Measurements from ENCODE around the gene OBSL1. TPM values are rescaled to one million over a fixed set of nuclear protein-coding genes. Genes with fewer than 3 reads are reported as not detected.
A peak's percentile ranks its signal among the peaks of the same experiment; 100 is the strongest.

The OBSL1 gene
- polyA plus RNA-seq, 4 donors = 4.5 to 97.4 (median 15.4) TPM

DNA sequence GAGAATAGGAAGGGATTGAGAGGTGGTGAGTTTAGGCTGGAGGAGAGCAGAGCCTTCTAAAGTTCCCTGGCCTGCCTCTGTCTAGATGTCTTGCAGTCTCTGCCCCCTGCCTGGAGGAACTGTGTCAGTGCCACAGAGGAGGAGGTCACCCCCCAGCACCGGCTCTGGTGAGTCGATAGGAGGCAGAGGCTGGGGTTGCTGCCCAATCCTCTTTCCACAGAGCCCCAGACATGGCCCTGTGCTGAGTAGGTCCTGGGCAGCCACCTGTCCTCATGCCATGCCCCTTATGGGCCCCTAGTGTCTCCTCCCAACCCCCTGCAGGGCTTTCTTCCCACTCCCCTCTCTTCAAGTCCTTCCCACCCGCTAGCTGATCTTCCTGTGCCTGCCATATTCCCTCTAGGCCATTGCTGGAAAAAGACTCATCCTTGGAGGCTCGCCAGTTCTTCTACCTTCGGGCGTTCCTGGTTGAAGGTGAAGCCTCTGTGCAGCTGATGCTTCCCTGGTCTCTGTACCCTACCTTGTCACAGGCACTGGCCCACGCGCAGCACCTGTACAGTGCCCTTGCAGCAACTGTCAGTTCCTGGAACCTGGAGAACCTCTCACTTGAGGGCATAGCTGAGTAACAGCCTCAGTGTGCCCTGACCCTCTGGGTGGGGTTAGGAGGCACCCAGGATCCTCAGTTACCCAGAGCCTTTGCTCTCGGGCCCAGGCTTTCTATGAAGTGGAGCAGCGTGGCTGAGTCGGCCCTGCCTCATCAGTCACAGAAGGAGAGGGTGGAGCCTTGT, 42.9 kb upstream of the OBSL1 start:
- Histone ChIP-seq H3K36me3 (ENCODE audit: control insufficient read depth in 3 of 3, insufficient read depth in 2 of 3, low read depth in 1 of 3, low read length in 3 of 3) (peaks cover 5 to 62% (median 9%) of the 10 kb centered on the region in 3 donors), H3K9me3 (ENCODE audit: control insufficient read depth in 2 of 2, insufficient read depth in 1 of 2, low read depth in 1 of 2, low read length in 1 of 2) (no peaks in the 10 kb centered on the region), H3K4me1 (ENCODE audit: control insufficient read depth in 3 of 3, insufficient read depth in 2 of 3, low read depth in 1 of 3, low read length in 2 of 3) (no peaks in the 10 kb centered on the region), H3K4me3 (ENCODE audit: low read depth in 1 of 3, low read length in 3 of 3) (no peak overlapping the region), H3K27ac (ENCODE audit: low read depth in 1 of 3, low read length in 2 of 3) (no peak overlapping the region), H3K27me3 (ENCODE audit: control insufficient read depth in 3 of 3, insufficient read depth in 3 of 3, low read length in 3 of 3) (no peaks in the 10 kb centered on the region)
- DNase-seq (no peak), FAIRE-seq (no peak)
- 91 to 96% (median 93%) methylated on average over 10 to 11 of the region's 11 CpGs for WGBS, 3 donors

DNA sequence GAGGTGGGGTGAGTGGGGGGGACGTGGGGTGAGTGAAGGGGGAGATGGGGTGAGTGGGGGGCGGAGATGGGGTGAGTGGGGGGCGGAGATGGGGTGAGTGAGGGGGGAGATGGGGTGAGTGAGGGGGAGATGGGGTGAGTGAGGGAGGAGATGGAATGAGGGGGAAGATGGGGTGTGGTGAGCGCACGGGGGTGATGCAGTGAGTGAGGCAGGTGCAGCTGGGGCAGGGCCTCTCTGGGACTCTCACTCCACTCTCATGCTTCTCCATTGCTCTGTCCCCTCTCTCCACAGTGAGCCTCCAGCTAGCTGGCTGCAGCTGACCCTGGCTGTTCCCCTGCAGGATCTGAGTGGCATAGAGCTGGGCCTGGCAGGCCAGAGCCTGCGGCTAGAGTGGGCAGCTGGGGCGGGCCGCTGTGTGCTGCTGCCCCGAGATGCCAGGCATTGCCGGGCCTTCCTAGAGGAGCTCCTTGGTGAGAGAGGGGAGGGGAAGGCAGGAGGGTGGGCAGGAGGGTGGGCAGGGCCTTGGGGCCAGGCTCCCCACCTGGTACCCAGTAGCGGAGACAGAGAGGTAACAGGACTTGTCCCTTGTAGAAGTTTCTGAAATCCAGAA, 42.2 kb upstream of the OBSL1 start:
- Histone ChIP-seq H3K27me3 (ENCODE audit: control insufficient read depth in 3 of 3, insufficient read depth in 3 of 3, low read length in 3 of 3) (no peaks in the 10 kb centered on the region), H3K9me3 (ENCODE audit: control insufficient read depth in 2 of 2, insufficient read depth in 1 of 2, low read depth in 1 of 2, low read length in 1 of 2) (no peaks in the 10 kb centered on the region), H3K27ac (ENCODE audit: low read depth in 1 of 3, low read length in 2 of 3) (no peak overlapping the region), H3K4me1 (ENCODE audit: control insufficient read depth in 3 of 3, insufficient read depth in 2 of 3, low read depth in 1 of 3, low read length in 2 of 3) (no peaks in the 10 kb centered on the region), H3K4me3 (ENCODE audit: low read depth in 1 of 3, low read length in 3 of 3) (no peak overlapping the region), H3K36me3 (ENCODE audit: control insufficient read depth in 3 of 3, insufficient read depth in 2 of 3, low read depth in 1 of 3, low read length in 3 of 3) (peaks cover 10 to 69% (median 14%) of the 10 kb centered on the region in 3 donors)
- WGBS, 3 donors = 92 to 98% (median 97%) methylated on average over 8 to 11 of the region's 11 CpGs
- FAIRE-seq (no peak), DNase-seq (no peak)

DNA sequence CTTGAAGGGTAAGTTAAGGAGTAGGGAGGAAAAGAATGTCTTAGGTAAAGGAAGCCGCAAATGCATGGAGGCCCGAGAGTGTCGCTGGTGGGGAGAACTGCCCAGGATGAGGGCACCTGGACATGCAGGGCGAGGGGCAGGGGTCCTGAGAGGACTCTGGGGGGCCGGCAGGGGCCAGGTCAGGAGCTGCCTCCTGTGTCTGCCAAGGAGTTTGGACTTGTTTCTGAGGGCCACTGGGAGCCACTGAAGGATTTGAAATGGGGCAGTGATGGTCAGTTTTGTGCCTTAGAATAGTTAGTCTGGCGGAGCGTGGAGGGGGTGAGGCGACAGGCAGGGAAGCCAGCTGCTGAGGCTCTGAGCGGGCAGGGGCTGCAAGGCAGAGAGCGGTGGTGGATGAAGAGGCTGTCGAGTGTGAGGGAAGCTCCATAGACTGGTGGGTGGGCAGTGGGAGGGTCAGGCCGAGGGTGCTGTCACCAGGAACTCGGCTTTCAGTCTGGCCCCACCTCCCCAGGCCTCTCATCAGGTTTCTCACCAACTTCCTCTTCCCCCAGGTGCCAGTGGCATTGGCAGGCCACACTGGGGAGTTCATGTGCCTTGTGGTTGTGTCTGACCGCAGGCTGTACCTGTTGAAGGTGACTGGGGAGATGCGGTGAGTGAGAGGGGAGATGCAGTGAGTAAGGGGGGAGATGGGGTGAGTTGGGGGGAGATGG, 41.4 kb upstream of the OBSL1 start:
- Histone ChIP-seq H3K9me3 (ENCODE audit: control insufficient read depth in 2 of 2, insufficient read depth in 1 of 2, low read depth in 1 of 2, low read length in 1 of 2) (no peaks in the 10 kb centered on the region), H3K4me1 (ENCODE audit: control insufficient read depth in 3 of 3, insufficient read depth in 2 of 3, low read depth in 1 of 3, low read length in 2 of 3) (no peaks in the 10 kb centered on the region), H3K4me3 (ENCODE audit: low read depth in 1 of 3, low read length in 3 of 3) (no peak overlapping the region), H3K27me3 (ENCODE audit: control insufficient read depth in 3 of 3, insufficient read depth in 3 of 3, low read length in 3 of 3) (no peaks in the 10 kb centered on the region), H3K27ac (ENCODE audit: low read depth in 1 of 3, low read length in 2 of 3) (no peak overlapping the region), H3K36me3 (ENCODE audit: control insufficient read depth in 3 of 3, insufficient read depth in 2 of 3, low read depth in 1 of 3, low read length in 3 of 3) (peaks cover 12 to 77% (median 14%) of the 10 kb centered on the region in 3 donors)
- FAIRE-seq (no peak), DNase-seq (peak in 1 of 2 donors; percentile 33)
- WGBS, 3 donors = 80 to 91% (median 87%) methylated on average over 13 to 15 of the region's 15 CpGs

DNA sequence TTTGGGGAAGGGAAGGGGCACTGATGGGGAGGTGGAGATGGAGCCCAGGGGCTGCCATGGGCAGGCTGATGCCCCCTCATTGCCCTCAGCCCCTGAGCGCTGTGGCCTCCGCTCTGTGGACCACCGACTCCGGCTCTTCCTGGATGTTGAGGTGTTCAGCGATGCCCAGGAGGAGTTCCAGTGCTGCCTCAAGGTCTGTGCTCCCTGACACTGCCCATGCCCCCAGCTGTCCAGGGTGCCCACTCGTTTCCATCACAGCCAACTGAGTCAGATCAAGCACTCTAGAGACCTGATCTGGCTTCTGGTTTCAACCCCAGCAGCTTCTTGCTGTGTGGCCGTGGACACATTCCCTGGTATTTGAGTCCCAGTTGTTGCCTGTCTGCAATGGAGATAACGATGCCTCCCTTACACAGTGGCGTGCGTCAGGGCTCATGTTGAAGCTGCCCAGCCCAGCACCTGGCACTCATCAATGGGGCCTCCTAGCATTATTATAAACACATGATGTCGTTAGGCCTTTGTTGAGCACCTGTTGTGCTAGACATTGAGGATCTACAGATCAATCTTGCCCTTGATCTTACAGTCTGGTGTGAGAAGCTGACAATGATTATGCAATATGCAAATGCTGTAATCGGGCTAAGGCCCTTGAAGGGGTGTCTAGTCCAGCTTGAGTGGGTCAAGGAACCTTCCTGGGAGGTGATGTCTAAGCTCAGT, 40.7 kb upstream of the OBSL1 start:
- no peaks in the 10 kb centered on the region for H3K27me3 ChIP-seq (ENCODE audit: control insufficient read depth in 3 of 3, insufficient read depth in 3 of 3, low read length in 3 of 3)
- DNase-seq (no peak), FAIRE-seq (no peak)
- no peaks in the 10 kb centered on the region for H3K4me1 ChIP-seq (ENCODE audit: control insufficient read depth in 3 of 3, insufficient read depth in 2 of 3, low read depth in 1 of 3, low read length in 2 of 3)
- H3K9me3 ChIP-seq (ENCODE audit: control insufficient read depth in 2 of 2, insufficient read depth in 1 of 2, low read depth in 1 of 2, low read length in 1 of 2) = no peaks in the 10 kb centered on the region
- H3K4me3 ChIP-seq (ENCODE audit: low read depth in 1 of 3, low read length in 3 of 3) = no peak overlapping the region
- H3K27ac ChIP-seq (ENCODE audit: low read depth in 1 of 3, low read length in 2 of 3) = no peak overlapping the region
- 79 to 80% (median 79%) methylated on average over 12 of the region's 12 CpGs for WGBS, 3 donors
- H3K36me3 ChIP-seq (ENCODE audit: control insufficient read depth in 3 of 3, insufficient read depth in 2 of 3, low read depth in 1 of 3, low read length in 3 of 3) = peaks cover 13 to 83% (median 15%) of the 10 kb centered on the region in 3 donors

DNA sequence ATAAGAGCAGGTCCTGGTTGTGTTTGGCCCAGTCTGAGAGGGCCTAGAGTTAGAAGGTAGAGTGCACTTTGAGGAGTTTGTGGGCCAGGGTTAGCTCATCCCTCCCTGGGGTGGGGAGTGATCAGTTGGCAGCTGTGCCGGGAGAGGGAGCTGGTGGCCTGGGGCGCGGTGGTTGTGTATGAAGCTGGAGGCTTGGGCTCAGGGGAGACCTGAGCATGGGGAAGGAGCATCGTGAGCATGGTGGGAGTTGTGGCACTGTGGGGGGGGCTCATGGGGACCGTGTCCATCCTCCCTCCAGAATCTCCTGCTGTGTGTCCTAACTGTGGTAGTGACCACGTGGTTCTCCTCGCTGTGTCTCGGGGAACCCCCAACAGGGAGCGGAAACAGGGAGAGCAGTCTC, 40.0 kb upstream of the OBSL1 start:
- no peaks in the 10 kb centered on the region for H3K27me3 ChIP-seq (ENCODE audit: control insufficient read depth in 3 of 3, insufficient read depth in 3 of 3, low read length in 3 of 3)
- 85 to 95% (median 95%) methylated on average over 9 of the region's 9 CpGs for WGBS, 3 donors
- no peak overlapping the region for H3K4me3 ChIP-seq (ENCODE audit: low read depth in 1 of 3, low read length in 3 of 3)
- no peaks in the 10 kb centered on the region for H3K9me3 ChIP-seq (ENCODE audit: control insufficient read depth in 2 of 2, insufficient read depth in 1 of 2, low read depth in 1 of 2, low read length in 1 of 2)
- peaks cover 13 to 84% (median 18%) of the 10 kb centered on the region in 3 donors for H3K36me3 ChIP-seq (ENCODE audit: control insufficient read depth in 3 of 3, insufficient read depth in 2 of 3, low read depth in 1 of 3, low read length in 3 of 3)
- H3K27ac ChIP-seq (ENCODE audit: low read depth in 1 of 3, low read length in 2 of 3) = no peak overlapping the region
- H3K4me1 ChIP-seq (ENCODE audit: control insufficient read depth in 3 of 3, insufficient read depth in 2 of 3, low read depth in 1 of 3, low read length in 2 of 3) = no peaks in the 10 kb centered on the region
- FAIRE-seq (no peak), DNase-seq (no peak)

DNA sequence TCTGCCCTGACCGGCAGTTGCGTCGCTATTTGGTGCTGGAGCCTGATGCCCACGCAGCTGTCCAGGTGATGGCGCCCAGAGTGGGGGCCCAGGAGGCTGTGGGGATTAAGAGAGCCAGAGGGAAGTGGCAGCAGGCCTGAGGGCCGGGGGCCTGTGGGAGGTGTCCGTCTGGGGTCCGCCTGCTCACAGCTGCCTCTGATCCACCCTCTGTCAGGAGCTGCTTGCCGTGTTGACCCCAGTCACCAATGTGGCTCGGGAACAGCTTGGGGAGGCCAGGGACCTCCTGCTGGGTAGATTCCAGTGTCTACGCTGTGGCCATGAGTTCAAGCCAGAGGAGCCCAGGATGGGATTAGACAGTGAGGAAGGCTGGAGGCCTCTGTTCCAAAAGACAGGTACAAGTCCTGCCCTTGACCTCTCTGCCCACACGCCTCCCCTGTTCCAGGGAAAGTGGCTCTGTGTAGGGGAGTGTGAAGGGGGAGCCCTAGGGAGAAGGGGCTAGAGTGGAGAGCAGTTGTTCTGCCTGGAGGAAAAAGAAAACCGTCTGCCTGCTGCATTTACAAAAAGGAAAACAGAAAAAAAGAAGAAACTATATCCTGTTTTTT, 37.9 kb upstream of the OBSL1 start:
- H3K9me3 ChIP-seq (ENCODE audit: control insufficient read depth in 2 of 2, insufficient read depth in 1 of 2, low read depth in 1 of 2, low read length in 1 of 2) = no peaks in the 10 kb centered on the region
- WGBS, 3 donors = 87 to 95% (median 94%) methylated on average over 12 to 13 of the region's 13 CpGs
- peaks cover 15 to 80% (median 16%) of the 10 kb centered on the region in 3 donors for H3K36me3 ChIP-seq (ENCODE audit: control insufficient read depth in 3 of 3, insufficient read depth in 2 of 3, low read depth in 1 of 3, low read length in 3 of 3)
- no peaks in the 10 kb centered on the region for H3K27me3 ChIP-seq (ENCODE audit: control insufficient read depth in 3 of 3, insufficient read depth in 3 of 3, low read length in 3 of 3)
- no peak overlapping the region for H3K27ac ChIP-seq (ENCODE audit: low read depth in 1 of 3, low read length in 2 of 3)
- no peak for DNase-seq
- no peak overlapping the region for H3K4me3 ChIP-seq (ENCODE audit: low read depth in 1 of 3, low read length in 3 of 3)
- H3K4me1 ChIP-seq (ENCODE audit: control insufficient read depth in 3 of 3, insufficient read depth in 2 of 3, low read depth in 1 of 3, low read length in 2 of 3) = no peaks in the 10 kb centered on the region
- no peak for FAIRE-seq

DNA sequence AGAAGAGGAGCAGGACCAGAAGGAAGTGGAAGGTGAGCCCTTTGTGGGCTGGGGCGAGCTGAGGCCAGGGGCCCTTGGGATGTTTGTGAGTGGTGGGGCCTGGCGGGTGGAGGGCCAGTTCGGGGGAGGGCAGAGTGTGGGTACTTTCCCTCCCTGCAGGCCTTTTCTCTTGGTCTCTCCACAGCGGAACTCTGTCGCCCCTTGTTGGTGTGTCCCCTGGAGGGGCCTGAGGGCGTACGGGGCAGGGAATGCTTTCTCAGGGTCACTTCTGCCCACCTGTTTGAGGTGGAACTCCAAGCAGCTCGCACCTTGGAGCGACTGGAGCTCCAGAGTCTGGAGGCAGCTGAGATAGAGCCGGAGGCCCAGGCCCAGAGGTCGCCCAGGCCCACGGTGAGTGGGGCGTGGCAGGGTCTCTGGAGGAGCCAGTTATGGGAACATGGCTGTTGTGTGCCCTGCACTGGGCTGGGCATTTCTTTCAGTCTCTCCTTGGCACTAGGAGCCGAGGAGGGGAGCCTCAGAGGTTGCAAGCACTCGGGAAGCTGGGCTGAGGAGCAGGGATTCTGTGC, 37.1 kb upstream of the OBSL1 start:
- no peak for DNase-seq
- H3K4me3 ChIP-seq (ENCODE audit: low read depth in 1 of 3, low read length in 3 of 3) = no peak overlapping the region
- H3K27me3 ChIP-seq (ENCODE audit: control insufficient read depth in 3 of 3, insufficient read depth in 3 of 3, low read length in 3 of 3) = no peaks in the 10 kb centered on the region
- no peaks in the 10 kb centered on the region for H3K9me3 ChIP-seq (ENCODE audit: control insufficient read depth in 2 of 2, insufficient read depth in 1 of 2, low read depth in 1 of 2, low read length in 1 of 2)
- no peak for FAIRE-seq
- no peaks in the 10 kb centered on the region for H3K4me1 ChIP-seq (ENCODE audit: control insufficient read depth in 3 of 3, insufficient read depth in 2 of 3, low read depth in 1 of 3, low read length in 2 of 3)
- 81 to 92% (median 87%) methylated on average over 12 to 15 of the region's 15 CpGs for WGBS, 3 donors
- H3K36me3 ChIP-seq (ENCODE audit: control insufficient read depth in 3 of 3, insufficient read depth in 2 of 3, low read depth in 1 of 3, low read length in 3 of 3) = peaks cover 17 to 77% (median 17%) of the 10 kb centered on the region in 3 donors
- no peak overlapping the region for H3K27ac ChIP-seq (ENCODE audit: low read depth in 1 of 3, low read length in 2 of 3)

Measured in small intestine (tissue), 7 donors.